HCT116 (cell line): ENCODE data around the gene KIF26B. TPM values are rescaled to one million over a fixed set of nuclear protein-coding genes. Genes with fewer than 3 reads are reported as not detected.

Source experiments
- ATAC-seq: fragments of 200-7000 bp; cut with Tn5 transposase; 2 replicates; pipeline ENCODE4 v1.9.1; 2020; ENCODE audit warnings: mild to moderate bottlenecking, moderate library complexity
- BruUV-seq: library from RNA; stranded (reverse); fragments of 400-500 nt; replicated peaks from 2 replicates; lab custom pipeline; 2021; lab: Mats Ljungman, UMichigan
- CTCF ChIA-PET: fragments of 300-600 bp; sonication (Branson Sonifier 250); formaldehyde crosslinking; loops from one replicate; lab custom pipeline; 2021; ENCODE audit warnings: antibody characterized with exemption; lab: Charles Lee
- POLR2A ChIA-PET: fragments of 300-600, 350-600 bp; sonication (Branson Sonifier 250); formaldehyde crosslinking; loops from one replicate; lab custom pipeline; 2021; ENCODE audit warnings: antibody characterized with exemption; lab: Charles Lee
- RAD21 ChIA-PET, 2 experiments: fragments of 300-600 bp; sonication (Branson Sonifier 250); formaldehyde crosslinking; loops; one replicate each; lab custom pipeline; 2023; ENCODE audit warnings: low total read pairs in 2 of 2; ENCODE audit not compliant: uncharacterized antibody in 2 of 2, unreplicated experiment in 2 of 2, low non-redundant PET in 1 of 2; lab: Charles Lee
- DNase-seq: peaks from one replicate; pipeline ENCODE4 v3.0.0-alpha.2; 2010; ENCODE audit warnings: low read depth, low spot score
- H2AFZ ChIP-seq: fragments of 200-600 bp; shearing (Covaris generic), sonication (generic); 2 replicates; pipeline ENCODE4 v1.6.1; 2017; ENCODE audit warnings: low read depth, mixed run types, mixed read lengths, antibody characterized with exemption, low read length; ENCODE audit not compliant: poor library complexity, severe bottlenecking
- H3K27ac ChIP-seq: 2 replicates; pipeline ENCODE4 v1.5.1; 2012; ENCODE audit warnings: low read depth, low read length
- H3K27me3 ChIP-seq: fragments of 200-600 bp; sonication (generic); 2 replicates; pipeline ENCODE4 v1.6.1; 2016; ENCODE audit warnings: mixed run types, low read length, mixed read lengths; ENCODE audit not compliant: insufficient read depth
- H3K36me3 ChIP-seq, 2 experiments: fragments of 200-500 bp in 1 of 2; fragments of 200-600 bp in 1 of 2; sonication (Bioruptor generic) in 1 of 2; sonication (generic) in 1 of 2; 2 replicates each; pipeline versions ENCODE4 v1.5.1 to v1.6.1; 2014 to 2016; ENCODE audit warnings: low read length in 2 of 2, inconsistent platforms in 1 of 2, mixed read lengths in 1 of 2, mixed run types in 1 of 2; ENCODE audit not compliant: insufficient read depth in 2 of 2, control insufficient read depth in 1 of 2
- H3K4me1 ChIP-seq, 2 experiments: fragments of 200-600 bp in 1 of 2; sonication (generic) in 1 of 2; 2 replicates each; pipeline versions ENCODE4 v1.5.1 to v1.6.1; 2012 to 2017; ENCODE audit warnings: low read length in 2 of 2, inconsistent platforms in 1 of 2, mild to moderate bottlenecking in 1 of 2, mixed read lengths in 1 of 2, mixed run types in 1 of 2, moderate library complexity in 1 of 2; ENCODE audit not compliant: insufficient read depth in 2 of 2, control insufficient read depth in 1 of 2
- H3K4me2 ChIP-seq: fragments of 200-600 bp; sonication (generic); 2 replicates; pipeline ENCODE4 v1.6.1; 2017; ENCODE audit warnings: mixed run types, low read length, mixed read lengths
- H3K4me3 ChIP-seq, 2 experiments: fragments of 200-600 bp in 1 of 2; sonication (generic) in 1 of 2; replicated peaks in 1 of 2; 2 replicates each; pipeline ENCODE4 v1.5.1; 2011 to 2016; ENCODE audit warnings: low read length in 2 of 2, control low read depth in 1 of 2, low read depth in 1 of 2, mild to moderate bottlenecking in 1 of 2, mixed read lengths in 1 of 2, mixed run types in 1 of 2
- H3K79me2 ChIP-seq: fragments of 200-600 bp; sonication (generic); 2 replicates; pipeline ENCODE4 v1.6.1; 2017; ENCODE audit warnings: mild to moderate bottlenecking, mixed run types, low read length, moderate library complexity, mixed read lengths; ENCODE audit not compliant: insufficient read depth
- H3K9ac ChIP-seq: fragments of 200-600 bp; sonication (generic); 2 replicates; pipeline ENCODE4 v1.6.1; 2016; ENCODE audit warnings: low read length, mixed read lengths
- H3K9me2 ChIP-seq: fragments of 200-600 bp; sonication (generic), shearing (Covaris generic); 2 replicates; pipeline ENCODE4 v1.6.1; 2017; ENCODE audit warnings: mixed run types, mild to moderate bottlenecking, moderate library complexity; ENCODE audit not compliant: insufficient read depth
- H3K9me3 ChIP-seq, 2 experiments: fragments of 200-500 bp in 1 of 2; fragments of 200-600 bp in 1 of 2; sonication (Bioruptor generic) in 1 of 2; sonication (generic) in 1 of 2; 2 replicates each; pipeline ENCODE4 v1.6.1; 2014 to 2017; ENCODE audit warnings: low read length in 2 of 2, mixed read lengths in 2 of 2, inconsistent platforms in 1 of 2, low read depth in 1 of 2, mild to moderate bottlenecking in 1 of 2, mixed run types in 1 of 2, moderate library complexity in 1 of 2; ENCODE audit not compliant: control insufficient read depth in 1 of 2, insufficient read depth in 1 of 2
- H4K20me1 ChIP-seq: fragments of 200-600 bp; sonication (generic), shearing (Covaris generic); 2 replicates; pipeline ENCODE4 v1.6.1; 2017; ENCODE audit warnings: mixed run types, mild to moderate bottlenecking, moderate library complexity; ENCODE audit not compliant: insufficient read depth
- ATF3 ChIP-seq: IDR thresholded peaks from 2 replicates; pipeline ENCODE4 v1.6.1; 2012
- ELF1 ChIP-seq: IDR thresholded peaks from 2 replicates; pipeline ENCODE4 v1.6.1; 2012; ENCODE audit warnings: low read depth, borderline replicate concordance
- EZH2 ChIP-seq: fragments of 200-600 bp; sonication (generic); IDR thresholded peaks from 2 replicates; pipeline ENCODE4 v1.6.1; 2017; ENCODE audit warnings: antibody characterized with exemption, mixed run types
- EZH2phosphoT487 ChIP-seq: fragments of 200-600 bp; IDR thresholded peaks from 2 replicates; pipeline ENCODE4 v1.6.1; 2018; ENCODE audit warnings: antibody characterized with exemption, borderline replicate concordance
- FOSL1 ChIP-seq: IDR thresholded peaks from 2 replicates; pipeline ENCODE4 v1.6.1; 2012; ENCODE audit warnings: low read depth
- JUND ChIP-seq: IDR thresholded peaks from 2 replicates; pipeline ENCODE4 v1.6.1; 2012
- MAX ChIP-seq: IDR thresholded peaks from 2 replicates; pipeline ENCODE4 v1.6.1; 2012
- POLR2A ChIP-seq: IDR thresholded peaks from 2 replicates; pipeline ENCODE4 v1.7.0; 2011; ENCODE audit warnings: borderline replicate concordance; ENCODE audit not compliant: insufficient read depth, insufficient read length; ENCODE audit errors: extremely low read depth
- POLR2AphosphoS5 ChIP-seq: IDR thresholded peaks from 2 replicates; pipeline ENCODE4 v1.6.1; 2011; ENCODE audit warnings: mild to moderate bottlenecking, low read depth, low read length, moderate library complexity
- RAD21 ChIP-seq: IDR thresholded peaks from 2 replicates; pipeline ENCODE4 v1.6.1; 2012; ENCODE audit warnings: low read depth, mild to moderate bottlenecking
- SIN3A ChIP-seq: IDR thresholded peaks from 2 replicates; pipeline ENCODE4 v1.6.1; 2012; ENCODE audit warnings: low read depth
- SP1 ChIP-seq: IDR thresholded peaks from 2 replicates; pipeline ENCODE4 v1.6.1; 2012; ENCODE audit warnings: low read depth
- SRF ChIP-seq: IDR thresholded peaks from 2 replicates; pipeline ENCODE4 v1.6.1; 2012; ENCODE audit warnings: low read depth
- TCF7L2 ChIP-seq: IDR thresholded peaks from 2 replicates; pipeline ENCODE4 v1.7.0; 2011; ENCODE audit warnings: borderline replicate concordance, inconsistent platforms; ENCODE audit not compliant: insufficient read depth, insufficient read length; ENCODE audit errors: extremely low read depth
- ZBTB33 ChIP-seq: IDR thresholded peaks from 2 replicates; pipeline ENCODE4 v1.6.1; 2011; ENCODE audit warnings: mild to moderate bottlenecking, low read length, moderate library complexity; ENCODE audit not compliant: insufficient replicate concordance; ENCODE audit errors: extremely low read depth
- ZFX ChIP-seq: fragments of 450-650 bp; IDR thresholded peaks from 2 replicates; pipeline ENCODE4 v1.6.1; 2017
- intact Hi-C: fragments of 100-400 bp; cut with micrococcal nuclease; formaldehyde crosslinking; loops from 2 replicates; pipeline ENCODE4 v1.10.0; 2022
- total RNA-seq: library from RNA; stranded (reverse); gene quantifications from one replicate; pipeline ENCODE4 v1.2.1, GENCODE V29; 2021; ENCODE audit not compliant: unreplicated experiment

KIF26B gene
- total RNA-seq, 1 experiment from 2014 or later, result 0.49 TPM

- H3K4me1 ChIP-seq, result no peaks in the 10 kb centered on the region
- TF ChIP-seq RAD21 (no peak), ZBTB33 (no peak), TCF7L2 (no peak), JUND (no peak), SRF (no peak), SP1 (no peak), SIN3A (no peak), EZH2phosphoT487 (no peak), ELF1 (no peak), FOSL1 (no peak), POLR2AphosphoS5 (no peak), ZFX (no peak), ATF3 (no peak), MAX (no peak), EZH2 (no peak), POLR2A (no peak)
- DNase-seq (no peak), ATAC-seq (no peak)
- CTCF ChIA-PET, result no interaction called here
- H3K4me3 ChIP-seq, result no peak overlapping the region
- no peaks in the 10 kb centered on the region for H3K36me3 ChIP-seq
- H3K9me2 ChIP-seq, result no peaks in the 10 kb centered on the region
- no peaks in the 10 kb centered on the region for H4K20me1 ChIP-seq
- peaks cover 6% of the 10 kb centered on the region for H3K27me3 ChIP-seq
- intact Hi-C loops, result no loop called here
- no peaks in the 10 kb centered on the region for H3K9me3 ChIP-seq
- no peak overlapping the region for H2AFZ ChIP-seq
- no TSS peak for BruUV-seq
- no peak overlapping the region for H3K27ac ChIP-seq
- H3K79me2 ChIP-seq, result no peaks in the 10 kb centered on the region
- RAD21 ChIA-PET, result no interaction called here
- POLR2A ChIA-PET, result no interaction called here
- no peak overlapping the region for H3K9ac ChIP-seq
- no peak overlapping the region for H3K4me2 ChIP-seq
Measured at GRCh38 chr1:245294020-245294419, 139.2 kb downstream of the KIF26B start.
